Adrenal gland (tissue), 5 donors: ENCODE measurements around the gene DIAPH1.

Experiments used
- CTCF ChIP-seq, 6 experiments: fragments of 450-650 bp in 4 of 6; fragments of 200-600 bp in 2 of 6; sonication (generic) in 1 of 6; IDR thresholded peaks; 1 replicate in 5 of 6; 2 replicates in 1 of 6; pipeline versions ENCODE4 v1.5.1 to v1.8.0; 2016 to 2021; ENCODE audit warnings: antibody characterized with exemption in 6 of 6, mild to moderate bottlenecking in 2 of 6, moderate library complexity in 1 of 6
- POLR2A ChIP-seq, 2 donors: fragments of 450-650 bp; IDR thresholded peaks; one replicate each; pipeline ENCODE4 v1.6.1; 2017; ENCODE audit warnings: antibody characterized with exemption in 2 of 2, mild to moderate bottlenecking in 2 of 2, moderate library complexity in 1 of 2
- donor health status: DM: no; HTN: no; CAD: no.

- no peak for TF ChIP-seq CTCF (IDR thresholded peaks at IDR 0.05)
- TF ChIP-seq POLR2A (IDR thresholded peaks at IDR 0.05), result peak in 1 of 2 donors; percentile 43
Measured at GRCh38 chr5:141650851-141651727, 32.3 kb upstream of the DIAPH1 start, which contains the start of gene FCHSD1.
